ENCODE measurements around the gene RIPOR3. TPM values are rescaled to one million over a fixed set of nuclear protein-coding genes. Genes with fewer than 3 reads are reported as not detected.

RIPOR3 gene
- total and polyA plus RNA-seq, 9 of the 15 experiments (the other 6 are each of a cell fraction or from before 2014, with no cell fraction given), result 3.3 to 62.7 (median 21.4) TPM

DNA sequence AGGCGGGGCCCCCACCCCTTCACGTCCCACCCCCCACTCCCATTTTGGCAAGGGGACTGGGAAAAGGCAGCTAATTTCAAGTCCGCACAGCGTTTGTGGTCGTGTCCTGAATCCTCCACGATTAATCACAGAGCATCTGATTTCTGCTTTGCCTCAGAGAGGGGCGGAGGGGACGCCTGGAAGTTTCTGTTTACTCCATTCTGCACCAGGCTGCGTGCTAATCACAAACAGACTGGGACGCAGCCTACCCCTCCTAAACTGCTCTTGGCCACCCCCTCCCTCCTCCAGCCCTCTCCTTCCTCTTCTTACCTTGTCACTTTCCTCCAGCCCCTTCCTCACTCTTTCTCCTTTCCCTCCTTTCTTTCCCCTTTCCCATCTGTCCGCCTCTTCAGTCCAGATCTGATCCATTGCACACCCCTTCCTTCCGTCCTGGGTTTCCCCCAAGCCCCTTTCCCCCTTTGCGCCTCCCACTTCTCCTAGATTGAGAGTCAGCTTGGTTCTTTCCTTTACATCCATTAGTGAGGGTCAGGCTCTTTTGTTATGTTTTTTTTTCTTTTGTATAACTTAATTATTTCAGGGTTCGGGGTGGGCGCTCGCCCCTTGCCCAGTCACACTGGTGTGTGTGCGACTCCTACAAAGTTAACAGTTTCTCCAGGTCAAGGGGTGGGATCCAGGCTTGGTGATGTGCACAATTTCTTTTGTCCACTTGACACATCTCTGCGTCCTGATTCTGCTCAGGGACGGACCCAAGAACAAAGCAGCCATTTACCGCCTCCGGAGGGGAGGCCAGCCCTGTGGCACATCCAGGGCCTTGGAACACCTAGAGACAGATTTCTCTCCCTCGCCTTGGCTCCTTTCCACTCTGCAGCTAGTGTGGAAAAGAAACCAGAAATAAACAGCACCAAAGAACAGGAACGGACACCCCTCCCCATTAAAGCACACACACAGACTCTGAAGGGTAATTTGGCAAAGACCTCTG, 520 bp upstream of the RIPOR3 start (continued):
- peak; percentile 86; the same call in 1 of the 2 replicates for TF ChIP-seq DNMT1 (IDR thresholded peaks at IDR 0.05)
- TF ChIP-seq NONO (IDR thresholded peaks at IDR 0.05; ENCODE audit: low read depth in 2 of 2, low read length in 1 of 2), result no peak
- no peak for TF ChIP-seq CBFA2T2 (conservative IDR thresholded peaks at IDR 0.05)
- TF ChIP-seq TAF7 (tag; IDR thresholded peaks at IDR 0.05), result no peak
- no peak for TF ChIP-seq CCNT2 (IDR thresholded peaks at IDR 0.05; ENCODE audit: borderline replicate concordance, extremely low read depth, insufficient read length, low read depth, low read length)
- peak; percentile 68 to 73; a peak in 3 of 4 replicates for TF ChIP-seq HDAC1 (IDR thresholded peaks at IDR 0.05)
- TF ChIP-seq EP400 (IDR thresholded peaks at IDR 0.05), result peak; percentile 49
- no peak for TF ChIP-seq KAT8 (IDR thresholded peaks at IDR 0.05; ENCODE audit: low read depth)
- TF ChIP-seq, protein P1, sequence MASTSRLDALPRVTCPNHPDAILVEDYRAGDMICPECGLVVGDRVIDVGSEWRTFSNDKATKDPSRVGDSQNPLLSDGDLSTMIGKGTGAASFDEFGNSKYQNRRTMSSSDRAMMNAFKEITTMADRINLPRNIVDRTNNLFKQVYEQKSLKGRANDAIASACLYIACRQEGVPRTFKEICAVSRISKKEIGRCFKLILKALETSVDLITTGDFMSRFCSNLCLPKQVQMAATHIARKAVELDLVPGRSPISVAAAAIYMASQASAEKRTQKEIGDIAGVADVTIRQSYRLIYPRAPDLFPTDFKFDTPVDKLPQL (IDR thresholded peaks at IDR 0.05; ENCODE audit: extremely low read depth, insufficient read length), result no peak
- no peak for TF ChIP-seq ERF (CRISPR knock-in tag; IDR thresholded peaks at IDR 0.05)
- no peak for TF ChIP-seq BRF1 (IDR thresholded peaks at IDR 0.05; ENCODE audit: borderline replicate concordance, extremely low read depth, insufficient read length)
- no peak for TF ChIP-seq SP2 (IDR thresholded peaks at IDR 0.05; ENCODE audit: extremely low read depth, low read depth, low read length, poor library complexity, severe bottlenecking)
- TF ChIP-seq ZNF699 (CRISPR knock-in tag; IDR thresholded peaks at IDR 0.05; ENCODE audit: insufficient replicate concordance), result no peak
- no peak for TF ChIP-seq FOS (IDR thresholded peaks at IDR 0.05; ENCODE audit: extremely low read depth, insufficient read length)
- TF ChIP-seq ZNF134 (CRISPR knock-in tag; conservative IDR thresholded peaks at IDR 0.05), result no peak
- TF ChIP-seq, protein P2, sequence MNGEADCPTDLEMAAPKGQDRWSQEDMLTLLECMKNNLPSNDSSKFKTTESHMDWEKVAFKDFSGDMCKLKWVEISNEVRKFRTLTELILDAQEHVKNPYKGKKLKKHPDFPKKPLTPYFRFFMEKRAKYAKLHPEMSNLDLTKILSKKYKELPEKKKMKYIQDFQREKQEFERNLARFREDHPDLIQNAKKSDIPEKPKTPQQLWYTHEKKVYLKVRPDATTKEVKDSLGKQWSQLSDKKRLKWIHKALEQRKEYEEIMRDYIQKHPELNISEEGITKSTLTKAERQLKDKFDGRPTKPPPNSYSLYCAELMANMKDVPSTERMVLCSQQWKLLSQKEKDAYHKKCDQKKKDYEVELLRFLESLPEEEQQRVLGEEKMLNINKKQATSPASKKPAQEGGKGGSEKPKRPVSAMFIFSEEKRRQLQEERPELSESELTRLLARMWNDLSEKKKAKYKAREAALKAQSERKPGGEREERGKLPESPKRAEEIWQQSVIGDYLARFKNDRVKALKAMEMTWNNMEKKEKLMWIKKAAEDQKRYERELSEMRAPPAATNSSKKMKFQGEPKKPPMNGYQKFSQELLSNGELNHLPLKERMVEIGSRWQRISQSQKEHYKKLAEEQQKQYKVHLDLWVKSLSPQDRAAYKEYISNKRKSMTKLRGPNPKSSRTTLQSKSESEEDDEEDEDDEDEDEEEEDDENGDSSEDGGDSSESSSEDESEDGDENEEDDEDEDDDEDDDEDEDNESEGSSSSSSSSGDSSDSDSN (IDR thresholded peaks at IDR 0.05; ENCODE audit: borderline replicate concordance in 1 of 2, low read depth in 2 of 2, low read length in 2 of 2), result no peak
- peak; percentile 72; the same call in 1 of the 2 replicates for TF ChIP-seq LARP7 (IDR thresholded peaks at IDR 0.05)
- TF ChIP-seq, protein P3, sequence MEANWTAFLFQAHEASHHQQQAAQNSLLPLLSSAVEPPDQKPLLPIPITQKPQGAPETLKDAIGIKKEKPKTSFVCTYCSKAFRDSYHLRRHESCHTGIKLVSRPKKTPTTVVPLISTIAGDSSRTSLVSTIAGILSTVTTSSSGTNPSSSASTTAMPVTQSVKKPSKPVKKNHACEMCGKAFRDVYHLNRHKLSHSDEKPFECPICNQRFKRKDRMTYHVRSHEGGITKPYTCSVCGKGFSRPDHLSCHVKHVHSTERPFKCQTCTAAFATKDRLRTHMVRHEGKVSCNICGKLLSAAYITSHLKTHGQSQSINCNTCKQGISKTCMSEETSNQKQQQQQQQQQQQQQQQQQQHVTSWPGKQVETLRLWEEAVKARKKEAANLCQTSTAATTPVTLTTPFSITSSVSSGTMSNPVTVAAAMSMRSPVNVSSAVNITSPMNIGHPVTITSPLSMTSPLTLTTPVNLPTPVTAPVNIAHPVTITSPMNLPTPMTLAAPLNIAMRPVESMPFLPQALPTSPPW (CRISPR knock-in tag; IDR thresholded peaks at IDR 0.05), result peak; percentile 79
- no peak for TF ChIP-seq MCM2 (IDR thresholded peaks at IDR 0.05; ENCODE audit: low read depth)
- TF ChIP-seq TCF7L2 (IDR thresholded peaks at IDR 0.05; ENCODE audit: low read depth, low read length), result no peak
- no peak for TF ChIP-seq ZNF282 (CRISPR knock-in tag; IDR thresholded peaks at IDR 0.05)

Data from K562 (cell line).